Naive thymus-derived CD4-positive, alpha-beta T cell (primary cell): Measurements from ENCODE around the gene ASIC2. TPM values are rescaled to one million over a fixed set of nuclear protein-coding genes. Genes with fewer than 3 reads are reported as not detected.
"Not testable (repeated sequence)": the region's sequence is repeated elsewhere in the genome, so short reads cannot be mapped to it uniquely, and the experiment has no call there.

Experiments used
- ATAC-seq: fragments of 150-1000 bp; cut with Tn5 transposase; 2 replicates; pipeline ENCODE4 v1.10.0; 2021; ENCODE audit warnings: mild to moderate bottlenecking, moderate library complexity
- CTCF ChIA-PET: fragments of 350-600 bp; sonication (Branson Sonifier 250); formaldehyde crosslinking; loops from one replicate; lab custom pipeline; 2021; ENCODE audit warnings: antibody characterized with exemption; lab: Charles Lee
- POLR2A ChIA-PET: fragments of 350-600 bp; sonication (Branson Sonifier 250); formaldehyde crosslinking; loops from one replicate; lab custom pipeline; 2021; ENCODE audit warnings: antibody characterized with exemption, inconsistent platforms; lab: Charles Lee
- DNase-seq, 9 donors: peaks; one replicate each; pipeline versions ENCODE4 v3.0.0 to v3.0.0-alpha.2; 2020 to 2022; ENCODE audit warnings: mixed read lengths in 1 of 9
- H3K27ac ChIP-seq: one replicate; pipeline ENCODE4 v1.7.0; 2013; ENCODE audit warnings: mild to moderate bottlenecking, low read depth, low read length, moderate library complexity
- H3K27me3 ChIP-seq, 2 donors: one replicate each; pipeline ENCODE4 v1.7.0; 2013; ENCODE audit warnings: low read length in 2 of 2, mild to moderate bottlenecking in 2 of 2, moderate library complexity in 2 of 2; ENCODE audit not compliant: control insufficient read depth in 2 of 2, insufficient read depth in 2 of 2
- H3K36me3 ChIP-seq, 3 experiments: 1 replicate in 2 of 3; 2 replicates in 1 of 3; pipeline ENCODE4 v1.7.0; 2013; ENCODE audit warnings: low read length in 3 of 3, mild to moderate bottlenecking in 3 of 3, moderate library complexity in 1 of 3; ENCODE audit not compliant: insufficient read depth in 3 of 3, control insufficient read depth in 2 of 3
- H3K4me1 ChIP-seq, 2 donors: one replicate each; pipeline ENCODE4 v1.7.0; 2013; ENCODE audit warnings: low read length in 2 of 2, mild to moderate bottlenecking in 2 of 2, moderate library complexity in 1 of 2; ENCODE audit not compliant: control insufficient read depth in 2 of 2, insufficient read depth in 2 of 2
- H3K4me3 ChIP-seq: 2 replicates; pipeline ENCODE4 v1.7.0; 2013; ENCODE audit warnings: mild to moderate bottlenecking, low read length
- H3K9me3 ChIP-seq, 3 experiments: 1 replicate in 2 of 3; 2 replicates in 1 of 3; pipeline ENCODE4 v1.7.0; 2013; ENCODE audit warnings: low read length in 3 of 3; ENCODE audit not compliant: control insufficient read depth in 2 of 3
- H3K27ac Mint-ChIP-seq, 9 donors: one replicate each; pipeline ENCODE4 v1.8.0; 2020 to 2022; ENCODE audit warnings: mixed read lengths in 9 of 9, mild to moderate bottlenecking in 8 of 9, moderate library complexity in 5 of 9, inconsistent platforms in 2 of 9
- H3K27me3 Mint-ChIP-seq, 5 donors: one replicate each; pipeline ENCODE4 v1.8.0; 2021 to 2022; ENCODE audit warnings: mixed read lengths in 5 of 5, mild to moderate bottlenecking in 1 of 5
- H3K36me3 Mint-ChIP-seq, 5 donors: one replicate each; pipeline ENCODE4 v1.8.0; 2020 to 2022; ENCODE audit warnings: mixed read lengths in 5 of 5, mild to moderate bottlenecking in 3 of 5, inconsistent platforms in 1 of 5
- H3K4me1 Mint-ChIP-seq, 7 donors: one replicate each; pipeline ENCODE4 v1.8.0; 2020 to 2022; ENCODE audit warnings: mixed read lengths in 7 of 7, mild to moderate bottlenecking in 3 of 7, inconsistent platforms in 1 of 7
- H3K4me3 Mint-ChIP-seq, 10 donors: one replicate each; pipeline ENCODE4 v1.8.0; 2020 to 2022; ENCODE audit warnings: mild to moderate bottlenecking in 10 of 10, mixed read lengths in 10 of 10, moderate library complexity in 6 of 10, inconsistent platforms in 2 of 10
- H3K9me3 Mint-ChIP-seq, 11 donors: one replicate each; pipeline ENCODE4 v1.8.0; 2020 to 2022; ENCODE audit warnings: mixed read lengths in 11 of 11, mild to moderate bottlenecking in 4 of 11, inconsistent platforms in 1 of 11, moderate library complexity in 1 of 11
- intact Hi-C, 2 donors: fragments of 100-400 bp; cut with micrococcal nuclease; formaldehyde crosslinking; loops; one replicate each; pipeline ENCODE4 v1.15.1; 2023
- polyA plus RNA-seq, 2 donors: library from polyadenylated mRNA; unstranded; fragments of 300-500 nt; fragmentation: Illumina TruSeq; gene quantifications; one replicate each; pipeline ENCODE4 v1.2.3, GENCODE V29; 2021
- total RNA-seq, 6 experiments: library from RNA in 5 of 6; stranded (reverse) in 5 of 6; gene quantifications; 1 replicate in 5 of 6; 2 replicates in 1 of 6; pipeline ENCODE4 v1.2.3 and lab custom pipeline; 2021 to 2026

ASIC2 gene
- total and polyA plus RNA-seq, 7 experiments from 2014 or later = not detected

- Histone ChIP-seq H3K4me1 (no peaks in the 10 kb centered on the region), H3K36me3 (no peaks in the 10 kb centered on the region), H3K4me3 (no peak overlapping the region), H3K9me3 (no peaks in the 10 kb centered on the region), H3K27me3 (no peaks in the 10 kb centered on the region), H3K27ac (no peak overlapping the region)
- POLR2A ChIA-PET = no interaction called here
- intact Hi-C loops = no loop called here
- Mint-ChIP-seq H3K27me3 (peaks cover 5 to 29% (median 17%) of the 10 kb centered on the region in 5 donors), H3K36me3 (peaks cover 0 to 1% (median 0%) of the 10 kb centered on the region in 5 donors), H3K27ac (no peak overlapping the region), H3K9me3 (peaks cover 0 to 16% (median 0%) of the 10 kb centered on the region in 11 donors), H3K4me1 (peaks cover 0 to 19% (median 0%) of the 10 kb centered on the region in 7 donors), H3K4me3 (no peak overlapping the region)
- ATAC-seq = no peak
- no peak for DNase-seq
- CTCF ChIA-PET = no interaction called here
These were observed 322.8 kb downstream of the ASIC2 start for GRCh38 chr17:32970281-32970680.

GRCh38 chr17:32969231-32969630 is 323.9 kb downstream of the ASIC2 start:
- H3K36me3 ChIP-seq, DNase-seq, ATAC-seq, H3K4me3 ChIP-seq, H3K27me3 ChIP-seq, CTCF ChIA-PET, H3K27ac ChIP-seq, H3K27ac Mint-ChIP-seq, intact Hi-C loops, H3K4me1 ChIP-seq, H3K4me3 Mint-ChIP-seq, POLR2A ChIA-PET, H3K9me3 ChIP-seq, H3K36me3 Mint-ChIP-seq: not testable (repeated sequence)
- Mint-ChIP-seq H3K9me3 (peaks cover 0 to 16% (median 2%) of the 10 kb centered on the region in 11 donors), H3K4me1 (peaks cover 0 to 19% (median 0%) of the 10 kb centered on the region in 7 donors), H3K27me3 (peaks cover 11 to 36% (median 26%) of the 10 kb centered on the region in 5 donors)

- intact Hi-C loops = no loop called here
- Mint-ChIP-seq H3K27me3 (peaks cover 24 to 54% (median 40%) of the 10 kb centered on the region in 5 donors), H3K4me3 (no peak overlapping the region), H3K36me3 (peaks cover 0 to 4% (median 0%) of the 10 kb centered on the region in 5 donors), H3K27ac (no peak overlapping the region), H3K9me3 (peaks cover 0 to 16% (median 2%) of the 10 kb centered on the region in 11 donors), H3K4me1 (no peaks in the 10 kb centered on the region)
- ATAC-seq = no peak
- no peak overlapping the region for H3K4me3 ChIP-seq
- no peaks in the 10 kb centered on the region for H3K36me3 ChIP-seq
- no peaks in the 10 kb centered on the region for H3K9me3 ChIP-seq
- DNase-seq = no peak
- ChIA-PET CTCF (no interaction called here), POLR2A (no interaction called here)
- no peaks in the 10 kb centered on the region for H3K4me1 ChIP-seq
- no peaks in the 10 kb centered on the region for H3K27me3 ChIP-seq
- H3K27ac ChIP-seq = no peak overlapping the region
These were observed 328.6 kb downstream of the ASIC2 start for GRCh38 chr17:32964541-32964940.
